GM12878 (cell line): Measurements from ENCODE around the gene FBXL16. TPM values are rescaled to one million over a fixed set of nuclear protein-coding genes. Genes with fewer than 3 reads are reported as not detected.

ENCODE experiments used
- BCL3 ChIP-seq: IDR thresholded peaks from 2 replicates; pipeline ENCODE4 v1.6.1; 2011; ENCODE audit warnings: borderline replicate concordance, low read depth, mild to moderate bottlenecking, moderate library complexity, low read length; ENCODE audit not compliant: insufficient read depth, poor library complexity, severe bottlenecking
- BHLHE40 ChIP-seq, 2 experiments: fragments of 450-650 bp in 1 of 2; IDR thresholded peaks; 2 replicates each; pipeline ENCODE4 v1.6.1; 2011 to 2017; ENCODE audit warnings: low read depth in 2 of 2, borderline replicate concordance in 1 of 2, improper control_type of control experiment in 1 of 2, low read length in 1 of 2, mild to moderate bottlenecking in 1 of 2
- CHD2 ChIP-seq: IDR thresholded peaks from 2 replicates; pipeline ENCODE4 v1.6.1; 2011; ENCODE audit warnings: low read depth, low read length, improper control_type of control experiment, borderline replicate concordance
- E4F1 ChIP-seq: fragments of 450-650 bp; IDR thresholded peaks from 2 replicates; pipeline ENCODE4 v1.6.1; 2018; ENCODE audit warnings: borderline replicate concordance, mild to moderate bottlenecking; ENCODE audit not compliant: partially characterized antibody
- FOXM1 ChIP-seq: IDR thresholded peaks from 2 replicates; pipeline ENCODE4 v1.6.1; 2012; ENCODE audit warnings: low read depth, mild to moderate bottlenecking, inconsistent platforms, low read length, moderate library complexity
- HDGF ChIP-seq: fragments of 450-650 bp; IDR thresholded peaks from 2 replicates; pipeline ENCODE4 v1.6.1; 2016; ENCODE audit warnings: antibody characterized with exemption
- IRF4 ChIP-seq: IDR thresholded peaks from 2 replicates; pipeline ENCODE4 v1.6.1; 2011; ENCODE audit warnings: low read depth, low read length
- KLF5 ChIP-seq: fragments of 450-650 bp; IDR thresholded peaks from 2 replicates; pipeline ENCODE4 v1.6.1; 2014; ENCODE audit warnings: mild to moderate bottlenecking; ENCODE audit not compliant: partially characterized antibody
- MEF2B ChIP-seq: fragments of 450-650 bp; IDR thresholded peaks from 2 replicates; pipeline ENCODE4 v1.6.1; 2018; ENCODE audit warnings: mild to moderate bottlenecking, moderate library complexity; ENCODE audit not compliant: partially characterized antibody, poor library complexity, severe bottlenecking
- MTA2 ChIP-seq: fragments of 450-650 bp; IDR thresholded peaks from 2 replicates; pipeline ENCODE4 v1.6.1; 2016; ENCODE audit warnings: low read depth, mild to moderate bottlenecking, moderate library complexity
- NR2C2 ChIP-seq: IDR thresholded peaks from 2 replicates; pipeline ENCODE4 v1.6.1; 2011; ENCODE audit warnings: borderline replicate concordance, low read depth; ENCODE audit not compliant: control insufficient read depth, insufficient read length
- PBX3 ChIP-seq: IDR thresholded peaks from 2 replicates; pipeline ENCODE4 v1.6.1; 2011; ENCODE audit warnings: mild to moderate bottlenecking, low read depth, low read length, moderate library complexity; ENCODE audit not compliant: insufficient replicate concordance
- STAT1 ChIP-seq: fragments of 450-650 bp; conservative IDR thresholded peaks from 2 replicates; pipeline ENCODE4 v1.6.1; 2014; ENCODE audit warnings: antibody characterized with exemption, mild to moderate bottlenecking
- STAT3 ChIP-seq: IDR thresholded peaks from 2 replicates; pipeline ENCODE4 v1.6.1; 2011; ENCODE audit warnings: low read depth, low read length, improper control_type of control experiment
- ZNF207 ChIP-seq: fragments of 450-650 bp; IDR thresholded peaks from 2 replicates; pipeline ENCODE4 v1.6.1; 2014; ENCODE audit warnings: antibody characterized with exemption, mild to moderate bottlenecking, borderline replicate concordance
- polyA plus RNA-seq, 11 experiments: library from polyadenylated mRNA; depleted of rRNA in 4 of 11; unstranded in 6 of 11; stranded (reverse) in 5 of 11; fragments of >200 nt; fragmentation: Nextera tagmentation in 4 of 11; fragmentation: Illumina TruSeq in 1 of 11; extraction: Ambion mirVana in 4 of 11; extraction: Trizol in 1 of 11; gene quantifications; 1 replicate in 1 of 11; 2 replicates in 10 of 11; pipeline versions ENCODE4 v1.2.1 to v1.2.3, GENCODE V29; 2011 to 2016; ENCODE audit warnings: inconsistent platforms in 2 of 11, missing spikeins in 2 of 11, low read depth in 1 of 11
- total RNA-seq, 4 experiments: library from RNA; depleted of rRNA in 3 of 4; stranded (reverse); fragments of >200 nt in 3 of 4; fragmentation: Illumina TruSeq in 1 of 4; extraction: Trizol in 1 of 4; gene quantifications; 2 replicates each; pipeline versions ENCODE4 v1.2.1 to v1.2.3, GENCODE V29; 2013 to 2021

Gene FBXL16
- total and polyA plus RNA-seq, 10 of the 15 experiments (the other 5 are each of a cell fraction or from before 2014, with no cell fraction given), result 0.13 to 1.4 (median 0.24) TPM

GRCh38 chr16:684071-684794 lies 21.4 kb downstream of the FBXL16 start, which contains the start of gene JMJD8 (continued):
- TF ChIP-seq E4F1, result peak; percentile 77
- TF ChIP-seq STAT3, result no peak
- TF ChIP-seq NR2C2, result no peak
- TF ChIP-seq STAT1, result 0 out of 2 replicates have a peak, but pooled peaks have one; percentile 26
- peak; percentile 47 to 91; a peak in 3 of 4 replicates for TF ChIP-seq BHLHE40 (IDR thresholded peaks at IDR 0.05; ENCODE audit: borderline replicate concordance in 1 of 2, low read depth in 2 of 2, low read length in 1 of 2)
- no peak for TF ChIP-seq IRF4
- TF ChIP-seq MEF2B, result peak; percentile 68
- peak; percentile 76; the same call in 1 of the 2 replicates for TF ChIP-seq ZNF207
- no peak for TF ChIP-seq PBX3
- TF ChIP-seq MTA2, result no peak
- peak; percentile 88 for TF ChIP-seq BCL3
- TF ChIP-seq FOXM1, result no peak
- TF ChIP-seq CHD2, result peak; percentile 87
- TF ChIP-seq HDGF, result peak; percentile 31; the same call in 1 of the 2 replicates
- TF ChIP-seq KLF5, result peak; percentile 69
